Tibial artery (tissue), 4 donors: Measurements from ENCODE around the gene TOR4A.

Source experiments
- DNase-seq, 2 donors: peaks; one replicate each; pipeline ENCODE4 v3.0.0-alpha.2; 2019
- H3K27ac ChIP-seq, 2 donors: fragments of 200-600 bp; sonication (generic) in 1 of 2; 1 replicate in 1 of 2; 2 replicates in 1 of 2; pipeline ENCODE4 v1.5.1; 2018 to 2019; ENCODE audit warnings: mild to moderate bottlenecking in 1 of 2
- H3K27me3 ChIP-seq, 2 donors: fragments of 200-600 bp; sonication (generic) in 1 of 2; one replicate each; pipeline versions ENCODE4 v1.5.1 to v1.6.0; 2016 to 2019
- H3K36me3 ChIP-seq, 3 donors: fragments of 200-600 bp; sonication (generic) in 2 of 3; one replicate each; pipeline ENCODE4 v1.5.1; 2016 to 2019; ENCODE audit warnings: mild to moderate bottlenecking in 2 of 3
- H3K4me1 ChIP-seq, 4 donors: fragments of 200-600 bp; sonication (generic) in 2 of 4; 1 replicate in 3 of 4; 2 replicates in 1 of 4; pipeline ENCODE4 v1.5.1; 2016 to 2019
- H3K4me3 ChIP-seq, 2 donors: fragments of 200-600 bp; sonication (generic) in 1 of 2; 1 replicate in 1 of 2; 2 replicates in 1 of 2; pipeline ENCODE4 v1.5.1; 2018 to 2019; ENCODE audit warnings: mild to moderate bottlenecking in 2 of 2
- H3K9me3 ChIP-seq, 3 donors: fragments of 200-600 bp; sonication (generic) in 1 of 3; one replicate each; pipeline ENCODE4 v1.5.1; 2016 to 2019
- intact Hi-C: fragments of 100-400 bp; cut with DNase I; formaldehyde crosslinking; loops from one replicate; pipeline ENCODE4 v1.15.0; 2023; ENCODE audit warnings: low total_unique reads
- TF ChIP-seq, protein P1 (sequence below), 2 experiments: fragments of 200-600 bp in 1 of 2; fragments of 450-650 bp in 1 of 2; IDR thresholded peaks; one replicate each; pipeline ENCODE4 v1.5.1; 2017 to 2019; ENCODE audit warnings: antibody characterized with exemption in 2 of 2, mild to moderate bottlenecking in 1 of 2, moderate library complexity in 1 of 2

Gene TOR4A

DNA sequence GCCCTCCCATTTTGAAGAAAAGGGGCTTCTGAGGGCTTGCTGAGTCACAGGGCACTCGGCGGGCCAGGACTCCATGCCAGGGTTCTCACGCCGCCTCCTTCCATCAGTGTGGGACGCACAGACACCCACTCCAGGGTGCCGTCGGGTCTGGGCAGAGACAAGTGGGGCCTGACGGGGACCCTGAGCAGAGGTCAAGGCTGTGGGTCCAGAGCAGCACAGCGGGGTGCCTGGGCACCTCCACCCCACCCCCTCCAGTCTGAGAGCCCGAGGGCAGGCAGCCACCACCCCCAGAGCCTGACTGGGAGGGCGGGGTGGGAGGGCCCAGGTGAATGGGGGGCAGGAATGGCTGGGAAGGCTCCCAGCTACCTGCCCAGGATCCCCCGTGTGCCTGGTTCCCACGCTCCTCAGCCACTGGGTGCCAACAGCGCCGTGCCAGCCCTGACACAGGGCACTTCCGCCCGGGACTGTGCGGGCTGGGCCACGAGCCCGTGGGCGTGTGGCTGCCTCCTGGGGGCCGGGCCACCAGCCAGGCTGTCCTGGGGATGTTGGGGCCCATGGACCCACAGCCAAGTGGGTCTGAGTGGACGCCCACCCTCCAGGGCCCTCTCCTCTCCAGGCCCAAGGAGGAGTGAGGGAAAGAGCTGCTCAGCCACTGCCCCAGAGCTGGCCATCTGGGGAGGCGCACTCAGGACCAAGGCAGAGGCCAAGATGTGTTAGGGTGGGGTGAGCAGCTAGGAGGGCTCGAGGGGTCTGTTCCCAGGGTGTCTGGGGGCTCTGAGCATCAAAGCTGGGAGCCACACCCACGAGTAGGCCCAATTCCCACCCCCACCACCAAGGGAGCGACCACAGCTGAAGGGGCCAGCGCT lies 34.7 kb downstream of the TOR4A start:
- no peaks in the 10 kb centered on the region for H3K36me3 ChIP-seq
- peak overlapping the region in 1 of 2 donors; percentile 37 for H3K27ac ChIP-seq
- no peak overlapping the region for H3K4me3 ChIP-seq
- intact Hi-C loops, result no loop called here
- peaks cover 0 to 60% (median 21%) of the 10 kb centered on the region in 4 donors for H3K4me1 ChIP-seq
- TF ChIP-seq, protein P1, sequence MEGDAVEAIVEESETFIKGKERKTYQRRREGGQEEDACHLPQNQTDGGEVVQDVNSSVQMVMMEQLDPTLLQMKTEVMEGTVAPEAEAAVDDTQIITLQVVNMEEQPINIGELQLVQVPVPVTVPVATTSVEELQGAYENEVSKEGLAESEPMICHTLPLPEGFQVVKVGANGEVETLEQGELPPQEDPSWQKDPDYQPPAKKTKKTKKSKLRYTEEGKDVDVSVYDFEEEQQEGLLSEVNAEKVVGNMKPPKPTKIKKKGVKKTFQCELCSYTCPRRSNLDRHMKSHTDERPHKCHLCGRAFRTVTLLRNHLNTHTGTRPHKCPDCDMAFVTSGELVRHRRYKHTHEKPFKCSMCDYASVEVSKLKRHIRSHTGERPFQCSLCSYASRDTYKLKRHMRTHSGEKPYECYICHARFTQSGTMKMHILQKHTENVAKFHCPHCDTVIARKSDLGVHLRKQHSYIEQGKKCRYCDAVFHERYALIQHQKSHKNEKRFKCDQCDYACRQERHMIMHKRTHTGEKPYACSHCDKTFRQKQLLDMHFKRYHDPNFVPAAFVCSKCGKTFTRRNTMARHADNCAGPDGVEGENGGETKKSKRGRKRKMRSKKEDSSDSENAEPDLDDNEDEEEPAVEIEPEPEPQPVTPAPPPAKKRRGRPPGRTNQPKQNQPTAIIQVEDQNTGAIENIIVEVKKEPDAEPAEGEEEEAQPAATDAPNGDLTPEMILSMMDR (IDR thresholded peaks at IDR 0.05), result no peak
- DNase-seq, result no peak
- no peaks in the 10 kb centered on the region for H3K9me3 ChIP-seq
- peaks cover 0 to 70% of the 10 kb centered on the region in 2 donors for H3K27me3 ChIP-seq

- H3K4me3 ChIP-seq, result no peak overlapping the region
- DNase-seq, result no peak
- TF ChIP-seq, protein P1 (IDR thresholded peaks at IDR 0.05), result no peak
- H3K27ac ChIP-seq, result no peak overlapping the region
- intact Hi-C loops, result no loop called here
- H3K27me3 ChIP-seq, result peaks cover 0 to 70% of the 10 kb centered on the region in 2 donors
- H3K4me1 ChIP-seq, result peaks cover 0 to 53% (median 19%) of the 10 kb centered on the region in 4 donors
- H3K36me3 ChIP-seq, result no peaks in the 10 kb centered on the region
- no peaks in the 10 kb centered on the region for H3K9me3 ChIP-seq
These were observed 35.4 kb downstream of the TOR4A start for GRCh38 chr9:137312852-137313325.

DNA sequence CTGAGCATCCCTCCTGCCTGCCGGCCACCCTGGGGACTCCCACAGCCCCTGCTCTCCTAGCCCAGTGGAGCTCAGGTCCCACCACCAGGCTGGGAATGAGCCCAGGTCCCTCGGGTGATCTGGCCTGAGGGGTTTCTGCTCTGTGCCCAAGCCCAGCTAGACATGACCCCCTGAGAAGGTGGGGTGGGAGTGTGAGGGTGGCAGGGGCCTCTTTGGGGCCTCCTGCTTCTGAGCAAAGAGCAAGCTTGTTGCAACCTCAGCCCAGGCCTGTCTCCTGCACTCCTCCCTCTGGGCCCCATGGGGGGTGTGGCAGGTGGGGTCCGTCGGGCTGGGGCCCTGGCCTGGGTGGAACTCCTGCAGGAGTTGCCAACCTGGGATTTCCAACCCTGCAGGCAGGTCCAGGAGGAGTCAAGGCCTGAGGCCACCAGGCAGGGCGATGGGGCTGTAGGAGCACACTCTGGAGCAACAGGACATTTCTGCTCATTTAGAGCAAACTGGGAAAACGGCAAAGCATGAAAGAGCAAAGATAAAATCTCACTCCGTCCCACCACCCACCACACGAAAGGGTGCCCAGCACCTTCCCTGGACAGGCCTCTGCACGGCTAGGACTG lies 35.9 kb downstream of the TOR4A start:
- TF ChIP-seq, protein P1 (IDR thresholded peaks at IDR 0.05), result no peak
- peaks cover 0 to 56% (median 23%) of the 10 kb centered on the region in 4 donors for H3K4me1 ChIP-seq

DNA sequence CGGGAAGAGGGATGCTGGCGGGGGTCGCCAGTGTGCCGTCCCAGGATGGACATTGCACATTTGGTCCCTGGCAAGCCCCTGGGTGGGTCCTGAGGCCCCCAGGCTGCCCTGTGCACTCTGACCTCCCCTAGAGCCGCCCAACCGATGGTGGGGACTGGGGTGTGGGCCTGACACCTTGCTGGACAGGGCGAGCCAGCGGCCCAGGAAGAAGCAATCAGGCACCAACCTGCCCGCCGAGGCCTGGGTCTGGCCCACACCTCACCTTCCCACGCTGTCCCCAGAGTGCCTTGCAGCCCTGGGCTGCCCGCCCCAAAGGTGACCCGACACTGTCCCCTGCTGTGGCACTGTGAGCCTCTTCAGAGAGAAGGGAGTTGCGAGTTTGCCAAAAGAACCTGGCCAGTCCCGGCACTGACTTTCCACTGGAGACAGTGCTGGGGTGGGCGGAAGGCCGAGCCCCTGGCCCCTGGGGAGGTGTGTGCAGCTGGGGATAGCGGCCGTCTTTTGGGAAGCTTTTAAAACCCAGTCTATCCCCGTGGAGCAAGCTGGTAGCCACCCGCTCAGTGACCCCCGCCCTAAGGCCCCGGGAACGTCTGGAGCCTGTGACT lies 36.5 kb downstream of the TOR4A start:
- intact Hi-C loops, result no loop called here
- Histone ChIP-seq H3K36me3 (no peaks in the 10 kb centered on the region), H3K27ac (no peak overlapping the region), H3K4me1 (peaks cover 0 to 62% (median 30%) of the 10 kb centered on the region in 4 donors), H3K27me3 (peaks cover 0 to 68% of the 10 kb centered on the region in 2 donors), H3K4me3 (no peak overlapping the region), H3K9me3 (no peaks in the 10 kb centered on the region)
- TF ChIP-seq, protein P1 (IDR thresholded peaks at IDR 0.05), result no peak
- peak in 1 of 2 donors; percentile 66 for DNase-seq

More for the DNA sequence above, 35.9 kb downstream of the TOR4A start:
- intact Hi-C loops, result no loop called here
- Histone ChIP-seq H3K36me3 (no peaks in the 10 kb centered on the region), H3K9me3 (no peaks in the 10 kb centered on the region), H3K27me3 (peaks cover 0 to 71% of the 10 kb centered on the region in 2 donors), H3K4me3 (no peak overlapping the region), H3K27ac (no peak overlapping the region)
- peak in 1 of 2 donors; percentile 37 for DNase-seq
